ENCODE results near the gene CYSRT1.

Gene CYSRT1, protein sequence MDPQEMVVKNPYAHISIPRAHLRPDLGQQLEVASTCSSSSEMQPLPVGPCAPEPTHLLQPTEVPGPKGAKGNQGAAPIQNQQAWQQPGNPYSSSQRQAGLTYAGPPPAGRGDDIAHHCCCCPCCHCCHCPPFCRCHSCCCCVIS

DNA sequence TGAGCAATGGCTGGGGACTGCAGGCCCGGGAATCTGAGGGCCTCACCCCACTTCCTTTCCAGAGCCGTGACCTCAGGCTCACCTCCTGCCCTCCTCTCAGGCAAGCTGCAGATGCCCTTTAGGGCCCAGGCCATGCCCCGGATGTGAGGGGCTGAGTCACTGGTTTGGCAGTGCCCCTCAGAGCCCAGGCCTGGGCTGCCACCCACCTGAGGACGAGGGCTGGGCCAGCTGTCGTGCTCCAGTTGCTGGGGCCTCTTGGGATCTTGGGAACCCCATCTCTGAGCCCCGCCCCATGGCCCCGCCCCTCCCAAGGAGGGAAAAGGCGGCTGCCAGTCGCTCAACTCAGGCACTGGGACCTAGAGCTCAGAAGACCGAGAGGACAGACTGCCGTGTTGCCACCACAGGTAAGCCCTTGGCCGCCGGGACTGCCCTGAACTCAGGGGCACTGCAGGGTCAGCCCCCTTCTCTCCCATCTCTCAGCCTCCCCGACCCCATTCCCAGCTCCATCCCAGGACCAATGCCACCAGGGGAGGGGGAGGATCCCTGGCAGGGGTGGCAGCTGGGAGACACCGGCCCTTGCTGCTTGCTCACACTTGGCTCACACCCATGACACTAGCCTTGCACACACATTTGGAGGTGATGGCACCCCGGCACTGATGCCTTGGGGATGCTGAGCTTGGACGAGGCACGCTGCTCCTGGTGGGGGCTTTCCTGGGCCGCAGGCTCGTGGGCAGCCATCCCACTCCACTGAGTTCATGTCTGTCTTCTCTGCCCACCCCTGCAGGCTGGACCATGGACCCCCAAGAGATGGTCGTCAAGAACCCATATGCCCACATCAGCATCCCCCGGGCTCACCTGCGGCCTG lies at the start of gene CYSRT1:
Gene CYSRT1 (plus strand): TSS at position 345 of the 865 bp plus-strand sequence. CDS start 448 bp downstream, at position 793.
- no peak for ATAC-seq
- Mint-ChIP-seq H3K4me1 (peaks cover 20% of the 10 kb centered on the region), H3K27ac (peak within 1 kb of the TSS; percentile 69), H3K9me3 (no peaks in the 10 kb centered on the region), H3K4me3 (peak within 1 kb of the TSS; percentile 83), H3K36me3 (no peaks in the 10 kb centered on the region), H3K27me3 (peaks cover 9% of the 10 kb centered on the region)

DNA sequence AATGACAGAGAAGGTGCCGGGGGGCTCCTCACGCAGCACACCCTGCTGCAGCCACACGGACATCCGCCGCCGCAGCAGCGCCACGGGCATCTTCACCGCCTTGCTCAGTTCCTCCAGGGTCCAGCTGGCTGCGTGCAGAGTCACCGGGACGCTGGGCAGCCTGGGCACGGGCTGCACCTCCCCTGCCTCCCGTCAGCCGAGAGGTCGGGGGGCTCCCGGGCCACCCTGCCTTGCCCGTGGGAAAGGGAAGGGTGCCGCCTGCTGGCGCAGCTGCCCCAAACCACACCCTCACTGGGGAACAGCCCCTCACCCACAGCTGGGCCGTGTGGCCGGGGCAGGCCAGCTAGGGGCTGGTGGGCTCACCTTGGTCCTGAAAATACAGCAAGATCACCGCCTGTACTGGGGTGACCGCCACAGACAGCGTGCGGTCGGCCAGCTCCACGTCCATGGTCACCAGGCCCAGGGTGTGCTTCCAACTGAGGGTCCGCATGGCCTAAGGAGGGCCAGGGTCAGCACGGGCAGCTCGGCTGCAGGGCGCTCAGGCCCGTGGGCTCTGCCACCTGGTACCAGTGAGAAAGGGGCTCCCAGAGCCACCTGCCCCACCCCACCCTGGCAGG lies 49.5 kb upstream of the CYSRT1 start:
- H3K4me1 Mint-ChIP-seq = peaks cover 8% of the 10 kb centered on the region
- H3K36me3 Mint-ChIP-seq = peaks cover 28% of the 10 kb centered on the region
- ATAC-seq = no peak
- H3K27ac Mint-ChIP-seq = no peak overlapping the region
- peaks cover 23% of the 10 kb centered on the region for H3K27me3 Mint-ChIP-seq
- no peak overlapping the region for H3K4me3 Mint-ChIP-seq
- no peaks in the 10 kb centered on the region for H3K9me3 Mint-ChIP-seq

DNA sequence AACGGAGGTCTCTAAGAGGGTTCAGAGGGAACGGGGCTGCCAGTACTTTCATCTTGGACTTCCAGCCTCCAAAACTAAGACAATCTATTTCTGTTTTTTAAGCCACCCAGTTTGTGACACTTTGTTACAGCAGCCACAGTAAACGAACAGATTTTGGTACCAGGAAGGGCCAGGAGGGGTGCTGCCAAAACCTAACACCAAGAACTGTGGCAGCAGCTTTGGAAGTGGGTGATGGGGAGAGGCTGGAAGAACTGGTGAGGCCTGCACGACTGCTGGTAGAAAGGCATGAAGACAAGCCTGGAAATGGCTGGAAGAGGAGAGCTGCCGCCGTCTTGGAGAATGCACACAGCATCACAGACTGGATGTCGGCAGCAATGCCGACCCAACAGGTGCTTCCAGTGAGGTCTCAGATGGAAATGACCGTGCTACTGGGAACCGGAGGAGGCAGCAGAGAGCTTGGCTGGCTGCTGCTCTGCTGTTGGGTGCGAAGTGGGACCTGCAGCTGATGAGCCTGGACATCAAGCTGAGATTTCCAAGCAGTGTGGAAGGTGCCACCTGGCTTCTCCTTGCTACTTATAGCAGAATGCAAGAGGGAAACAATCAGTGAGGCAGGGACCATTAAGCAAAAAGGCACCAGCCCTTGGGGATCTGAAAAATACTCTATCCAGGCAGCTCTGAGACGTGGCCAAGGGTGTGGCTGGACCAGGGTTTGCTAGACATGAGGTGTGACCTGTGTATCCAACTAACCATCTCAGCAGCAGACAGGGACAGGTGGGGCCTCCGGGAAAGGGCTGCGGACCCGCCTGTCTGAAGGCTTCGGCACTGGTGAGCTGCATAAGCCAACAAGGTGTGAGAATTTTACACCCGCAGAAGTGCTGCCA lies 48.4 kb upstream of the CYSRT1 start:
- peaks cover 8% of the 10 kb centered on the region for H3K4me1 Mint-ChIP-seq
- no peak for ATAC-seq
- H3K9me3 Mint-ChIP-seq = no peaks in the 10 kb centered on the region
- H3K4me3 Mint-ChIP-seq = no peak overlapping the region
- peaks cover 12% of the 10 kb centered on the region for H3K27me3 Mint-ChIP-seq
- H3K27ac Mint-ChIP-seq = no peak overlapping the region
- peaks cover 29% of the 10 kb centered on the region for H3K36me3 Mint-ChIP-seq

DNA sequence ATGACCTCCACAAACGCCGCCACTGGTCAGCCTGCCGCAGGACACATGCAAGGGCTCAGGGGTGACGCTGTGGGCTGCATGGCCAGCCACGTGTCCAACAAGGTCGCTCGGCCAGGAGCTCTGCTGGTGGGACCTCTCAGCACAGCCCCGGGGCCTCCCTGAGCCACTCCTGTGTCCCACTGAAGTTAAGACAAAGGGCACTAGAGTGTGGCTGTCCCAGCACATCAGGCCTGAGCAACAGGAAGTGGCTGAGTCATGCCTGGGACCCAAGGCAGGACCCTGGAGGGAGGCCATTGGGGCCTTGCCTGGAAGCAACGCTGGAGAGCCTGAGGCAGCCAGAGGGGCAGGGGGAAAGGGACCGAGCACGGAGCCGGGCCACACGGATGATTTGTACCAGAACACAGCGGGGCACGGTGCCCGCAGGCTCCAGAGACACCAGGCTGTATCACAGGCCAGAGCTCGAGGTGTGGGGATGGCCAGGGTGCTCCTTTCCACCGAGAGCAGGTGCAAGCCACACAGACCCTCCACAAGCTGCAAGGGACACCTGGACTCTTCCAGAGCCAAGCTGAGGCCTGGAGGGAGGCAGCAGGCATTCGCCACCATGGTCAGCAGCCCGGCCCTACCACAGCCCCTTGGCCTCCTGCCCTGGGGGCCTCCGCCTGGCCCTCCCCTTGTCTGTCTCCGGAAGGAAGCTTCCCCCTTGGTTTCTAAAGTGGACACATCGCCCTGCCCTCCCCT lies 46.6 kb upstream of the CYSRT1 start:
- Mint-ChIP-seq H3K27me3 (peaks cover 3% of the 10 kb centered on the region), H3K4me1 (peaks cover 8% of the 10 kb centered on the region), H3K9me3 (no peaks in the 10 kb centered on the region), H3K36me3 (peaks cover 44% of the 10 kb centered on the region), H3K4me3 (no peak overlapping the region), H3K27ac (no peak overlapping the region)
- no peak for ATAC-seq

DNA sequence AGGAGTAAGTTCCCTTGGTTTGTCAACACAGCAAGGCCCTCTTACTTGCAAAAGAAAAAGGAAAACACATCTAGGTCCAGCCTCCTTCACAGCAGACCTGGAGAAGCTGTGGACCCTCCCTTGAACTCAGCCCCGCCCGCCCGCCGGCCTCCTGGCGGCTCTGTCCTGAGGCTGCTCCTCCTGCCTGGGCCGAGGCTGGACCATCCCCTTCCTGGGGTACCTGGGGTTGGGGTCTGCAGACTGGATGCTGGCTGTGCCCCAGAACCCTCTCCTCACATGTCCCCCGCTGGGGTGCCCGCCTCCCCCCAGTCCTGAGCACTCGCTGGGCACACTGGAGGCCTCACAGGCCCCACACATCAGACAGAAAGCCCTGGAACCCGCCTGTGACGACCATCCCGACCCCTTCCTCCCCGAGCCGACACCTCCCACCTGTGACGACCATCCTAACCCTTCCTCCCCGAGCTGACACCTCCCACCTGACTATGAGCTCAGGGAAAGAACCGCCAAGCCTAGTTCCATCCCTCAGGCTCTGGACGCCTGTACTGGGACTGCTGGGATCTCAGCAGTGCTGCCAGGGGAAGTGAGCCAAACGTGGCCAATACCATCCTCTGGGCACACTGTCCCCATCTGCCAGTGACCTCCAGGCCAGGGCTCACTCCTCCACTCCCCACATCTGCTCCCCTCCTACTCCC lies 45.9 kb upstream of the CYSRT1 start:
- Mint-ChIP-seq H3K36me3 (peaks cover 51% of the 10 kb centered on the region), H3K9me3 (no peaks in the 10 kb centered on the region), H3K4me1 (peaks cover 10% of the 10 kb centered on the region), H3K27me3 (no peaks in the 10 kb centered on the region), H3K4me3 (no peak overlapping the region), H3K27ac (no peak overlapping the region)
- no peak for ATAC-seq

DNA sequence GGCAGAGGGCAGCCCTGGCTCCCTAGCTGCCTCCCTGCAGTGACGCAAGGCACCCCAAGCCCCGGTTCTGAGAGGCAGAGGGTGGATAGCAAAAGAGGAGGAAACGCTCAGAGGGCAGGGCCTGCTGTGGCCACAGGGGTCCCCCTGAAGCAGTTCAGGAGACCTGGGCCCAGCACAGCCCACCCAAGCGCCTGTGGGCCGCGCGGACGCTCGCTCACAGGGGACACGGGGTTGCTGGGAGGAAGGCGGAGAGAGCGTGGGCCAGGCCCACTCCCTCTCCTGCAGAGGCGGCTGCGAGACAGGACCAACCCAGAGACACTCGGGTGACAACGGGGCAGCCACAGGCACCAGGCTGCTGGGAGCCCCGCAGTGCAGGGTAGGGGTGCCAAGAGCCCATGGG lies 45.2 kb upstream of the CYSRT1 start:
- no peak overlapping the region for H3K27ac Mint-ChIP-seq
- H3K36me3 Mint-ChIP-seq = peaks cover 58% of the 10 kb centered on the region
- peaks cover 17% of the 10 kb centered on the region for H3K4me1 Mint-ChIP-seq
- H3K4me3 Mint-ChIP-seq = no peak overlapping the region
- no peaks in the 10 kb centered on the region for H3K27me3 Mint-ChIP-seq
- no peak for ATAC-seq
- no peaks in the 10 kb centered on the region for H3K9me3 Mint-ChIP-seq

DNA sequence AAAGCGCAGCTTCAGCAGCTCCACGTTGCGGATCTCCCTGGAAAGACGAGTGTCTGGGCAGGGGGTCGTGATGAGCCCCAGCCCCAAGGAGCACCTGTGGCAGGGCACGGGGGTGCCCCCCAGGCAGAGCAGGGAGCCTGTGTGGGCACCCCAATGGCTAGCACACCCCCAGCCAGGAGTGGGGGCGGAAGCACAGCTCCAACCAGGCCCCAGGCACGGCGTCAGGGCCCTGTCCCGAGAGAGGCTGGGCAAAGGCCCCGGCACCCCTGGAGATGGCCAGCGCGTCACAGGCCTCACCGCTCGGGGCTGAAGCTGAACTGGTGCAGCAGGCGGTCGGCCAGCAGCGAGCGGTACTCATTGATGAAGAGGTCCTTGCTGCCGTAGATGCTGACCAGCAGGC lies 44.5 kb upstream of the CYSRT1 start:
- ATAC-seq = no peak
- Mint-ChIP-seq H3K4me3 (no peak overlapping the region), H3K4me1 (peaks cover 22% of the 10 kb centered on the region), H3K27me3 (no peaks in the 10 kb centered on the region), H3K36me3 (peaks cover 59% of the 10 kb centered on the region), H3K27ac (no peak overlapping the region), H3K9me3 (no peaks in the 10 kb centered on the region)

DNA sequence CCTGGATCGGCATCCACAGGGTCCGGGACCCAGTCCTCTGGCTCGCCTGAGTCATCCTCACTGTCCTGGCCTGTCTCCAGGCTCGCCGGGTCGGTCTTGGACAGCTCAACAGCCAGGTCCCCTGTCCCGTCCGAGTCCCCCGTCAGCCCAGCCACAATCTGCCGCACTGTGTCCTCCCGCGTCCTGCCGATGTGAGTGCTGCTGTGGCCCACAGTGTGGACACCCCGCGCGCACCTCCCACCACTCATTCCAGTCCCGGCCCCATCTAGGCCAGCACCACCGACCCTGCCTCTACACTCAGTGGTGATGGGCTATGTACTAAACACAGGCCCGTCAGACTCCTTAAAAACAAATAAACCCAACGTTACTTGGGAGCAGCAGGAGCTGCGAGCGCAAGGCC lies 43.3 kb upstream of the CYSRT1 start:
- Mint-ChIP-seq H3K27ac (no peak overlapping the region), H3K36me3 (peaks cover 57% of the 10 kb centered on the region), H3K4me3 (no peak overlapping the region), H3K4me1 (peaks cover 24% of the 10 kb centered on the region), H3K9me3 (no peaks in the 10 kb centered on the region), H3K27me3 (no peaks in the 10 kb centered on the region)
- ATAC-seq = no peak

DNA sequence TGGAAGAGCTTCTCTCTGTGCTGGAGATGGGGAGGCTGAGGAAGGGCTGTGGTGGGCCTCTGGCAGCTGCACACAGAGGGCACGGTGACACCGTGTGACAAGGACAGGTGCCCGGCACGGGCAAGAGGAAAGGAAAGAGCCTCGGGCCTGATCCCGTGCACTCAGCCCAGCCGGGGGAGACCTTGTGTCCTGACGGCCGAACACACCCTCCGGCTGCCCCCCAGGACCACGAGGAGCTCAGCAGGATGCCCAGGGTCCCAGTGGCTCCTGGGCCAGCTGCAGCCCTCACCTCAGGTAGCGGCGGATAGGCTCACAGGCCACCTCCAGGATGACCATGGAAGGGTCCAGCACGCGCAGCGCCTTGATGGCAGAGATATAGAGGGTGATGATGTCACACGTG lies 42.1 kb upstream of the CYSRT1 start:
- H3K4me1 Mint-ChIP-seq = peaks cover 35% of the 10 kb centered on the region
- H3K9me3 Mint-ChIP-seq = no peaks in the 10 kb centered on the region
- H3K36me3 Mint-ChIP-seq = peaks cover 47% of the 10 kb centered on the region
- H3K27ac Mint-ChIP-seq = no peak overlapping the region
- H3K27me3 Mint-ChIP-seq = no peaks in the 10 kb centered on the region
- no peak for ATAC-seq
- no peak overlapping the region for H3K4me3 Mint-ChIP-seq

DNA sequence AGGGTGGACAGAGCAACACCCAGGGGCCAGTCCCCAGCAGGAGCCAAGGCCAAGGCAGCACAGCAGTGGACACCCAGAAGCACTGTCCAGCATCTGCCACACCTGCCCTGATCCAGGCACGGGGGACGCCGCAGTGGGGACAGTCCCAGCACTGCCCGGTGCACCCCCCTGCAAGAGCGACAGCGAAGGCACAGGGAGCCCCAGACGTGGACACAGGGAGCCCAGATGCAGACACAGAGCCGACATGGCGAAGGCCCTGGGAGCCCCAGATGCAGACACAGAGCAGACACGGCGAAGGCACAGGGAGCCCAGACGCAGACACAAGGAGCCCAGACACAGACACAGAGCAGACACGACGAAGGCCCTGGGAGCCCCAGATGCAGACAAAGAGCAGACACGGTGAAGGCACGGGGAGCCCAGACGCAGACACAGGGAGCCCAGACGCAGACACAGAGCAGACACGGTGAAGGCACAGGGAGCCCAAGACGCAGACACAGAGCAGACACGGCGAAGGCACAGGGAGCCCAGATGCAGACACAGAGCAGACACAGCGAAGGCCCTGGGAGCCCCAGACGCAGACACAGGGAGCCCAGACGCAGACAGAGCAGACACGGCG lies 40.9 kb upstream of the CYSRT1 start:
- H3K27ac Mint-ChIP-seq = no peak overlapping the region
- no peaks in the 10 kb centered on the region for H3K9me3 Mint-ChIP-seq
- H3K4me1 Mint-ChIP-seq = peaks cover 39% of the 10 kb centered on the region
- H3K27me3 Mint-ChIP-seq = no peaks in the 10 kb centered on the region
- H3K36me3 Mint-ChIP-seq = peaks cover 45% of the 10 kb centered on the region
- no peak for ATAC-seq
- H3K4me3 Mint-ChIP-seq = no peak overlapping the region

DNA sequence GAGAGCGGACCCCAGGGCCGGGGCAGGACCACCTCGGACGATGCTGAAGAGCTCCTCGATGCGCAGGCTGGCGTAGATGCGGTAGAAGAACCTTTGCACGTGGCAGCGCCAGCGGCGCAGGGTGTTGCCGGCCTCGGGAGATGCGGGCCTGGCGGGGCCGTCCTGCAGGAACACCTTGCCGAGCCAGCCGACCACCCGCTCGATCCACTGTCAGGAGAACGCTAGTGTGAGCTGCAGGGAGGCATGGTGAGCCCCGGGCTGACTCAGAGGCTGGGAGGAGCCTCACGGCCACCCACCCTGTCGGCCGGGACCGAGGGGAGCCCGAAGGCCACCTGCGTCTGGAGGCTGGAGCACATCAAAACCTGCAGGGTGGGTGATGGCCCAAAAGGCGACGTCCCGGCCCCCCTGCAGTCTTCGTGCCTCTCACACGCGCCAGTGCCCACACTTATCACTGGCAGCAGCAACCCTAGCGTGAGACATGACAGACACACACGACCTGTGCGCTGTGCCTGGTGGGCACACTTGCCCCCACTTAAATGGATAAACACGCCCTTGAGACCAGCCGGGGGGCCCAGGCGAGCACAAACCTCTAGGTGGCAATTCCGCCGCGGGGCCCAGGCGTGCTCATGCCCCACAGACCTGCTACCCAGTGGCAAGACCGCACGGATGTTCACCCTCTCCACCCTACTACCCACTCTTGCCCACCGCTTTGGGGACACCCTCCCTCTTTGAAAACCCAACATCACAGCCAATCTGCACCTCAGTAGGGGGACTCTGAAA lies 39.9 kb upstream of the CYSRT1 start:
- ATAC-seq = no peak
- Mint-ChIP-seq H3K36me3 (peaks cover 35% of the 10 kb centered on the region), H3K9me3 (no peaks in the 10 kb centered on the region), H3K27me3 (no peaks in the 10 kb centered on the region), H3K27ac (no peak overlapping the region), H3K4me3 (no peak overlapping the region), H3K4me1 (peaks cover 47% of the 10 kb centered on the region)

DNA sequence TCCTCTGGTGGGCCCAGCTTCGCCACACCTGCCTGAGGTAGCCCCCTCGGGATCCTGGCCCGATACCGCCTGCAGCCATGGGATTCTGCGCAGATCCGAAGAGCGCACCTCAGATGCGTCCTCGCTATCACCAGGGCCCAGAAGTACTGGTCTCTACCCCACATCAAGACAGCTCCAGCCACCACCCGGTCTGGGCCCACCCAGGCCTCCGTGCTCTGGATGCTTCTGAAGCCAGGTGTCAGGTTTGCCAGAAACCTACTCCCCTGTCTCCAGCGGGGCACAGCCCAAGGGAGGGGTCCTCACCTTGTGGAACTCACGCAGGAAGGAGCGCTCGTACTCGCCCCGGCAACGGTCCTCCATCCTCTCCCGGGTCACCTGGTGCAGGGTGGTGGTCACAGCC lies 39.1 kb upstream of the CYSRT1 start:
- H3K4me1 Mint-ChIP-seq = peaks cover 52% of the 10 kb centered on the region
- H3K4me3 Mint-ChIP-seq = no peak overlapping the region
- H3K9me3 Mint-ChIP-seq = no peaks in the 10 kb centered on the region
- no peak overlapping the region for H3K27ac Mint-ChIP-seq
- no peak for ATAC-seq
- no peaks in the 10 kb centered on the region for H3K27me3 Mint-ChIP-seq
- peaks cover 37% of the 10 kb centered on the region for H3K36me3 Mint-ChIP-seq

DNA sequence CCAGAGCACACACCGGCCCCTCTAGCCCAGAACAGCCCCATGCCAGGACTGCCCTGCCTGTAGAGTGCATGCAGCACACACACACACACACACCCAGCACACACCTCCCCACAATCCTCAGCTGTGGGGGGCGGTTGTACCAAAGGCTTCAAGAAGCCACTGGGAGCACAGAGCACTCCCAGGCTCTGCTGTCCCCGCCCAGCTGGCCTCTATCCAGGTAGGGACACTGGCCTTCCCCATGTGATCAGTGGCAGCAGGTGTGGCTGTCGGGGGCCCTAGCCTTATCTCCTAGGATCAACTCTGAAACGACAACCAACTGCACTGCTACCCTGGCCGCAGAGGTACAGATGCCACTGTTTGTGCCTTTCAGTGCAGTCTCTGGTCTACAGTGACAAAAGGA lies 38.6 kb upstream of the CYSRT1 start:
- Mint-ChIP-seq H3K27ac (no peak overlapping the region), H3K4me3 (peak overlapping the region; percentile 95), H3K4me1 (peaks cover 56% of the 10 kb centered on the region), H3K9me3 (no peaks in the 10 kb centered on the region), H3K27me3 (no peaks in the 10 kb centered on the region), H3K36me3 (peaks cover 42% of the 10 kb centered on the region)
- no peak for ATAC-seq
